Suprapubic skin (tissue), 3 donors: ENCODE data around the gene UPF1.

Source experiments
- EP300 ChIP-seq: sonication (generic); formaldehyde crosslinking; IDR thresholded peaks from one replicate; pipeline ENCODE4 v1.6.1; 2017; ENCODE audit warnings: antibody characterized with exemption
- POLR2A ChIP-seq, 2 donors: fragments of 450-650 bp; IDR thresholded peaks; one replicate each; pipeline ENCODE4 v1.6.1; 2017; ENCODE audit warnings: antibody characterized with exemption in 2 of 2, mild to moderate bottlenecking in 2 of 2, moderate library complexity in 2 of 2
- TF ChIP-seq, protein P1 (sequence below), 2 donors: fragments of 200-600 bp in 1 of 2; fragments of 450-650 bp in 1 of 2; sonication (generic) in 1 of 2; IDR thresholded peaks; one replicate each; pipeline ENCODE4 v1.5.1; 2016 to 2019; ENCODE audit warnings: antibody characterized with exemption in 2 of 2, mild to moderate bottlenecking in 1 of 2, moderate library complexity in 1 of 2

GRCh38 chr19:18899624-18900560 lies 68.1 kb downstream of the UPF1 start:
- TF ChIP-seq, protein P1, sequence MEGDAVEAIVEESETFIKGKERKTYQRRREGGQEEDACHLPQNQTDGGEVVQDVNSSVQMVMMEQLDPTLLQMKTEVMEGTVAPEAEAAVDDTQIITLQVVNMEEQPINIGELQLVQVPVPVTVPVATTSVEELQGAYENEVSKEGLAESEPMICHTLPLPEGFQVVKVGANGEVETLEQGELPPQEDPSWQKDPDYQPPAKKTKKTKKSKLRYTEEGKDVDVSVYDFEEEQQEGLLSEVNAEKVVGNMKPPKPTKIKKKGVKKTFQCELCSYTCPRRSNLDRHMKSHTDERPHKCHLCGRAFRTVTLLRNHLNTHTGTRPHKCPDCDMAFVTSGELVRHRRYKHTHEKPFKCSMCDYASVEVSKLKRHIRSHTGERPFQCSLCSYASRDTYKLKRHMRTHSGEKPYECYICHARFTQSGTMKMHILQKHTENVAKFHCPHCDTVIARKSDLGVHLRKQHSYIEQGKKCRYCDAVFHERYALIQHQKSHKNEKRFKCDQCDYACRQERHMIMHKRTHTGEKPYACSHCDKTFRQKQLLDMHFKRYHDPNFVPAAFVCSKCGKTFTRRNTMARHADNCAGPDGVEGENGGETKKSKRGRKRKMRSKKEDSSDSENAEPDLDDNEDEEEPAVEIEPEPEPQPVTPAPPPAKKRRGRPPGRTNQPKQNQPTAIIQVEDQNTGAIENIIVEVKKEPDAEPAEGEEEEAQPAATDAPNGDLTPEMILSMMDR (IDR thresholded peaks at IDR 0.05) = no peak
- no peak for TF ChIP-seq EP300
- no peak for TF ChIP-seq POLR2A (IDR thresholded peaks at IDR 0.05)
